Pons (tissue), 1 donor: ENCODE data around the gene SYCP2.
A peak's percentile ranks its signal among the peaks of the same experiment; 100 is the strongest.

Experiments used
- DNase-seq: peaks from one replicate; pipeline ENCODE4 v3.0.0-alpha.2; 2016; ENCODE audit warnings: low spot score

The SYCP2 gene

GRCh38 chr20:59945175-59945574, 11.7 kb upstream of the SYCP2 start:
- DNase-seq = no peak

- DNase-seq = no peak
Measured at GRCh38 chr20:59944726-59945125, 11.3 kb upstream of the SYCP2 start.

- no peak for DNase-seq
Measured at GRCh38 chr20:59942245-59942644, 8.8 kb upstream of the SYCP2 start.

GRCh38 chr20:59940956-59941294, 7.5 kb upstream of the SYCP2 start:
- DNase-seq = no peak

GRCh38 chr20:59940129-59940955, 6.9 kb upstream of the SYCP2 start, which contains the start of the genes FAM217B and PPP1R3D:
Gene FAM217B, plus strand, starts transcription at chr20:59940389. Its CDS starts 3,555 bp downstream, at chr20:59943944.
Gene PPP1R3D, minus strand, starts transcription at chr20:59940305. Its CDS starts 374 bp downstream, at chr20:59939931.
- peak; percentile 94 for DNase-seq

GRCh38 chr20:59939879-59940128, 6.4 kb upstream of the SYCP2 start:
- no peak for DNase-seq

GRCh38 chr20:59939052-59939878, 5.8 kb upstream of the SYCP2 start:
- no peak for DNase-seq

GRCh38 chr20:59938696-59939051, 5.2 kb upstream of the SYCP2 start:
- no peak for DNase-seq

GRCh38 chr20:59938221-59938620, 4.8 kb upstream of the SYCP2 start:
- DNase-seq = no peak

GRCh38 chr20:59937150-59937549, 3.7 kb upstream of the SYCP2 start:
- DNase-seq = no peak

- no peak for DNase-seq
Measured at GRCh38 chr20:59936409-59936808, 3.0 kb upstream of the SYCP2 start.

GRCh38 chr20:59935457-59936185, 2.2 kb upstream of the SYCP2 start:
- DNase-seq = no peak

GRCh38 chr20:59933849-59934585, 580 bp upstream of the SYCP2 start:
- DNase-seq = peak; percentile 73

GRCh38 chr20:59932616-59933295, 681 bp downstream of the SYCP2 start:
- DNase-seq = no peak

- DNase-seq = no peak
Measured at GRCh38 chr20:59931511-59932312, 1.7 kb downstream of the SYCP2 start.

GRCh38 chr20:59925899-59926298, 7.5 kb downstream of the SYCP2 start:
- DNase-seq = no peak

GRCh38 chr20:59925359-59925758, 8.1 kb downstream of the SYCP2 start:
- no peak for DNase-seq

GRCh38 chr20:59923514-59923913, 9.9 kb downstream of the SYCP2 start:
- DNase-seq = no peak

- no peak for DNase-seq
Measured at GRCh38 chr20:59920944-59921343, 12.5 kb downstream of the SYCP2 start.

GRCh38 chr20:59912609-59913008, 20.8 kb downstream of the SYCP2 start:
- no peak for DNase-seq

GRCh38 chr20:59911041-59911440, 22.4 kb downstream of the SYCP2 start:
- DNase-seq = no peak
